Chondrocyte (in vitro differentiated cells): ENCODE measurements around the gene NFATC4. TPM values are rescaled to one million over a fixed set of nuclear protein-coding genes. Genes with fewer than 3 reads are reported as not detected.

Experiments
- DNase-seq: peaks from one replicate; pipeline ENCODE4 v3.0.0; 2021; ENCODE audit warnings: mixed read lengths, low spot score
- H3K27ac Mint-ChIP-seq: one replicate; pipeline ENCODE4 v1.8.0; 2021; ENCODE audit warnings: mild to moderate bottlenecking, moderate library complexity, mixed read lengths; ENCODE audit not compliant: unreplicated experiment
- H3K27me3 Mint-ChIP-seq: 2 replicates; pipeline ENCODE4 v1.8.0; 2021; ENCODE audit warnings: low read depth, mixed read lengths
- H3K36me3 Mint-ChIP-seq: 2 replicates; pipeline ENCODE4 v1.8.0; 2021; ENCODE audit warnings: low read depth, mixed read lengths
- H3K4me1 Mint-ChIP-seq: 2 replicates; pipeline ENCODE4 v1.8.0; 2021; ENCODE audit warnings: low read depth, mild to moderate bottlenecking, mixed read lengths
- H3K4me3 Mint-ChIP-seq: one replicate; pipeline ENCODE4 v1.8.0; 2021; ENCODE audit warnings: mild to moderate bottlenecking, moderate library complexity, mixed read lengths; ENCODE audit not compliant: unreplicated experiment
- H3K9me3 Mint-ChIP-seq: 2 replicates; pipeline ENCODE4 v1.8.0; 2021; ENCODE audit warnings: low read depth, mixed read lengths
- total RNA-seq: library from RNA; stranded (reverse); gene quantifications from 3 replicates; pipeline ENCODE4 v1.2.1, GENCODE V29; 2021
- TF ChIP-seq, protein P1 (sequence below): fragments of 200-600 bp; sonication (generic); IDR thresholded peaks from 2 replicates; pipeline ENCODE4 v1.5.0; 2021; ENCODE audit warnings: antibody characterized with exemption, mild to moderate bottlenecking, moderate library complexity

The NFATC4 gene
- total RNA-seq, 1 donor from 2014 or later = 97.7 TPM

DNA sequence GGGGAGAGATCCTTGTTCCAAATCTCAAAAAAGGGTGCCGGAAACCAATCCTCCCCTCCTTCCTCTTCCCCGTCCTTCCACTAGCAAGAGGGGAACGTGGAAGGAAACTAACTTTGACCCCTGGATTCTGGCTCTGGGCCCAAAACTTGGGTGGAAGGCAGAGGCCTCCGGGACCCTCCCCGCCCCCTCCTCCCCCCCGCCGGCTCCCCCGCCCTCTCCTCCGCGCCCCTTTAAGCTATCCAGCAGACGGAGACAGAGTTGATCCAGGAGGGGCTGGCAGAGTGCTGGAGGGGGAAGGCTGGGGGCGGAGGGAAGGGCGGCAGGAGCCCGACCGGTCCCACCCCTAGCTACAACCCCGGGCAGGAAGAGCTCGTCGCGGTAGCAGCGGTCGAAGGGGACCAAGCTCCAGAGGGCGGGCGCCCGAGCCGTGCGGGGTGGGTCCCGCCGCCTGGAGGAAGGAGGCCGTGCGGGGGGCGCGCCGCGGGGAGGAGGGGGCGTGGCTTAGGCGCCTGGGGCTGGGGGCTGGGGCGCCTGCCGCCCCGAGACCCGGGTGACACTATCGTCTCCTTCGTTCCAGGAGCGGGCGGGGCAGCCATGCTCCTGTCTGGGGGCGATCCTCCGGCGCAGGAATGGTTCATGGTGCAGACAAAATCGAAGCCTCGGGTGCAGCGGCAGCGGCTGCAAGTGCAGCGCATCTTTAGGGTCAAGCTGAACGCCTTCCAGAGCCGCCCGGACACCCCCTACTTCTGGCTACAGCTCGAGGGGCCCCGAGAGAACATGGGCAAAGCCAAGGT, 30.9 kb downstream of the NFATC4 start, which contains the start of gene NYNRIN:
NYNRIN (plus strand) TSS at position 351 of the 794 bp plus-strand sequence; CDS start at position 595, 244 bp downstream.
- no peaks in the 10 kb centered on the region for H3K36me3 Mint-ChIP-seq
- H3K4me1 Mint-ChIP-seq = peaks cover 72% of the 10 kb centered on the region
- H3K9me3 Mint-ChIP-seq = no peaks in the 10 kb centered on the region
- no peaks in the 10 kb centered on the region for H3K27me3 Mint-ChIP-seq
- peak within 1 kb of the TSS; percentile 43 for H3K27ac Mint-ChIP-seq
- H3K4me3 Mint-ChIP-seq = peak within 1 kb of the TSS; percentile 88
- TF ChIP-seq, protein P1, sequence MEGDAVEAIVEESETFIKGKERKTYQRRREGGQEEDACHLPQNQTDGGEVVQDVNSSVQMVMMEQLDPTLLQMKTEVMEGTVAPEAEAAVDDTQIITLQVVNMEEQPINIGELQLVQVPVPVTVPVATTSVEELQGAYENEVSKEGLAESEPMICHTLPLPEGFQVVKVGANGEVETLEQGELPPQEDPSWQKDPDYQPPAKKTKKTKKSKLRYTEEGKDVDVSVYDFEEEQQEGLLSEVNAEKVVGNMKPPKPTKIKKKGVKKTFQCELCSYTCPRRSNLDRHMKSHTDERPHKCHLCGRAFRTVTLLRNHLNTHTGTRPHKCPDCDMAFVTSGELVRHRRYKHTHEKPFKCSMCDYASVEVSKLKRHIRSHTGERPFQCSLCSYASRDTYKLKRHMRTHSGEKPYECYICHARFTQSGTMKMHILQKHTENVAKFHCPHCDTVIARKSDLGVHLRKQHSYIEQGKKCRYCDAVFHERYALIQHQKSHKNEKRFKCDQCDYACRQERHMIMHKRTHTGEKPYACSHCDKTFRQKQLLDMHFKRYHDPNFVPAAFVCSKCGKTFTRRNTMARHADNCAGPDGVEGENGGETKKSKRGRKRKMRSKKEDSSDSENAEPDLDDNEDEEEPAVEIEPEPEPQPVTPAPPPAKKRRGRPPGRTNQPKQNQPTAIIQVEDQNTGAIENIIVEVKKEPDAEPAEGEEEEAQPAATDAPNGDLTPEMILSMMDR = no peak
- no peak for DNase-seq

DNA sequence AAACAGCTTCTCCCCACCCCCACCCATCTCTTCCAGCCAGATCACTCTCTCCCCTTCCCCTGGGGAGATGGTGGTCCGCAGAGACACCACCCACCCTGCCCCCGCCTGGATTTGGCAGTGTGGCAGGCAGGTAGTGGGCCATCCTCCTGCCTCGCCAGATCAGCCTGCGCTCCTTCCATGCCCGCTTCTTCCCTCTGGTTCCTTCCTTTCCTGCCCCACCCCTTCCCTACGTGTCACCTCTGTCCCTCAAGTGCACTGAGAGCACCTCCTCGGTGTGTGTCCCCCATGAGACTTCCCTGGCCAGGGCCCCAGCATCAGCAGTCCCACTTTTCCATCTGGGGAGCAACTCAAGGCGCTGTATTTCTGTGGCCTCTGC, 31.5 kb downstream of the NFATC4 start:
- TF ChIP-seq, protein P1 = no peak
- H3K27ac Mint-ChIP-seq = peak overlapping the region; percentile 43
- no peaks in the 10 kb centered on the region for H3K36me3 Mint-ChIP-seq
- H3K4me3 Mint-ChIP-seq = peak overlapping the region; percentile 88
- no peak for DNase-seq
- no peaks in the 10 kb centered on the region for H3K9me3 Mint-ChIP-seq
- no peaks in the 10 kb centered on the region for H3K27me3 Mint-ChIP-seq
- peaks cover 76% of the 10 kb centered on the region for H3K4me1 Mint-ChIP-seq

DNA sequence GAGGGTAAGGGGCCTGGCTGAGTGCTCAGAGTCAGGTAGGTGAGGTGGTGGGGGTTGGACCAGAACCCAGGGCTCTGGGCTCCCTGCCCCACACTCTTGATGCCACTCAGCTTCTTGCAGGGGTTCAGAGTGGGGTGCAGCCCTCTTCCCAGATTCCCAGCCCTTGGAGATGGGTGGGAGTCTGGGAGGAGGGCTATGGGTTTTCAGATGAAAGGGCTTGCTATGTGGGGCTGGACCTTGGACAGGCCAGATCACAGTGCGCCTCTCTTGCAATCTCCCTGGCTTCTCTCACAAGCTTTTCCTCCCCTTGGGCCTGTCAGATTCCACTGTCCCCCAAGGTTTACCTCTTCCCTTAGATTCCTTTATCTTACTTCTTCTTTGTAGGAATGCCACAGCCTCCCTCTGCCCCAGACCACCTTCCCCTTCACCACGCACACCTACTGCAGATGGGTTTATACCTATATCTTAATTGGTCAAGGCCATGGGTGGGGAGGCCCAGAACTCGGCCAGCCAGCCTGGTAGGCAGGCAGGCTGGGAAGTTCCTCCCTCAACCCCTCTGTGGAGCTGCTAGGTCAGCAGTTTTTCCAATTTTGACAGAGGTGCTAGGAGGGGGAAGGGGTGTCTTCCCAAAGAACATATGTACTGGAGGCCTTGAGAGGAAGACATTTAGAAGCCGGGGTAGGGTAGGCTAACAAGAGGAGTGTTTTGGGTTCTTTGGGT, 32.2 kb downstream of the NFATC4 start:
- TF ChIP-seq, protein P1 = no peak
- no peak for DNase-seq
- H3K27ac Mint-ChIP-seq = no peak overlapping the region
- no peaks in the 10 kb centered on the region for H3K36me3 Mint-ChIP-seq
- peak overlapping the region; percentile 88 for H3K4me3 Mint-ChIP-seq
- no peaks in the 10 kb centered on the region for H3K9me3 Mint-ChIP-seq
- no peaks in the 10 kb centered on the region for H3K27me3 Mint-ChIP-seq
- H3K4me1 Mint-ChIP-seq = peaks cover 76% of the 10 kb centered on the region

DNA sequence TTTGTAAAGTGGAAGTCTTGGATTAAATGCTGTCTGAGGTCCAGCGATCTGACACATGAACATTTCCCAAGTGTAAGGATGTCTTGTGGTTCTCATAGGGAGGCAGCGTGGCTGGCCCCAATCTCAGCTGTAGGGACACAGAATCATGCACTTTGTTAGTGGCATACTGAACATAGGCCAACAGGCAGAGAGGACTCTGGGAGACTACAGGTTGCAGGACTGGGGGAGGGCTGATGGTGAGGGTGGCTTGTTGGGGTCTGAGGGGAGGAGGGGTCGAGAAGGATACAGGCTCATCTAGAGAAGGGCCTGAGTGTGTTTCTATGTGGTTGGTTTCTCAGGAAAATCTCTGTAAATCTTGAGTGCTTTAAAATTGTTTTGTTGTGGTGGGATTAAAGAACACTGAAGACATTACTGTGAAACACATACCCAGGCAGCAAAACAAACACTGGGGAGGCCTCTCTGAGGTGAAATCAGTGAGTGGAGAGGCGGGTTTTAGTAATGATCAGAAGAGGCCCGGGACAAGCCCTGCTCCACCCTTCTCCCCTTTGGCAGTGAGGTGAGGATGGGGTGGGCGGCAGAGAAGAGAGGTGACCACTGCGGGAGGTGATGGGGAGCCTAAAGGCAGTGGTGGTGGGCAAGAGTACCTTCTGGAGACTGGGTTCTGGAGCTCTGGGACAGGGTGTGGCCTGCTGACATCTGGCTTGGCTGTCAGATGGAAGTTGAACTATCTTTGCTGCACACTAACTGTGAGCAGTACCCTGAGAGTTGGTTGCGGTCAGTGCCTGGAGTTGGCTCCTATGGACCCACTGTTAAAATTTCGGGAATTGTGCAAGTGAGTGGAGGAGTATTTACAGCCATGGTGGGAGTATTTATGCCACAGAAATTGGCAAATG, 34.1 kb downstream of the NFATC4 start:
- peaks cover 6% of the 10 kb centered on the region for H3K36me3 Mint-ChIP-seq
- H3K4me1 Mint-ChIP-seq = peaks cover 63% of the 10 kb centered on the region
- H3K27ac Mint-ChIP-seq = no peak overlapping the region
- H3K27me3 Mint-ChIP-seq = no peaks in the 10 kb centered on the region
- DNase-seq = no peak
- no peak overlapping the region for H3K4me3 Mint-ChIP-seq
- no peaks in the 10 kb centered on the region for H3K9me3 Mint-ChIP-seq
- TF ChIP-seq, protein P1 = no peak
